ENCODE data around the gene NPDC1. TPM values are rescaled to one million over a fixed set of nuclear protein-coding genes. Genes with fewer than 3 reads are reported as not detected.

Gene NPDC1
- total and polyA plus RNA-seq, 2 donors (not counting 1 experiment from before 2014, with no cell fraction given): 0.17 to 0.19 TPM

GRCh38 chr9:137042751-137043727 is 2.9 kb downstream of the NPDC1 start:
- POLR2A ChIA-PET: interaction anchor here (0.7 kb wide), 1 partner anchor 197 kb away, joined by 3 read pairs; no protein-coding TSS in a partner anchor
- 86% methylated on average over 35 of the region's 36 CpGs for WGBS (ENCODE audit: insufficient coverage)
- Histone ChIP-seq H3K9ac (ENCODE audit: low read length) (no peak overlapping the region), H3K4me1 (ENCODE audit: control insufficient read depth in 2 of 2, insufficient read depth in 2 of 2, low read length in 2 of 2) (peaks cover 24 to 42% of the 10 kb centered on the region in 2 donors), H3K36me3 (replicated peaks in 1 of 2; ENCODE audit: control extremely low read depth in 1 of 2, control insufficient read depth in 1 of 2, extremely low read depth in 1 of 2, insufficient read depth in 2 of 2, low read length in 1 of 2) (no peaks in the 10 kb centered on the region), H3K4me3 (ENCODE audit: control extremely low read depth in 1 of 5, extremely low read depth in 1 of 5, insufficient read depth in 1 of 5, low read depth in 2 of 5, low read length in 4 of 5) (no peak overlapping the region), H3K79me2 (ENCODE audit: control insufficient read depth, insufficient read depth, low read length) (no peaks in the 10 kb centered on the region), H3K4me2 (replicated peaks; ENCODE audit: low read depth, low read length, poor library complexity, severe bottlenecking) (no peak overlapping the region), H2AFZ (ENCODE audit: insufficient read depth, low read depth, low read length, poor library complexity, severe bottlenecking) (no peak overlapping the region), H4K20me1 (ENCODE audit: control insufficient read depth, insufficient read depth, low read length, poor library complexity, severe bottlenecking) (peaks cover 5% of the 10 kb centered on the region), H3K27ac (ENCODE audit: low read length in 2 of 2) (no peak overlapping the region), H3K9me3 (ENCODE audit: control extremely low read depth in 1 of 3, control insufficient read depth in 2 of 3, insufficient read depth in 1 of 3, low read length in 2 of 3) (peaks cover 0 to 33% (median 0%) of the 10 kb centered on the region in 3 donors), H3K27me3 (replicated peaks in 1 of 4; ENCODE audit: control extremely low read depth in 1 of 4, control insufficient read depth in 3 of 4, insufficient read depth in 4 of 4, low read length in 3 of 4) (peaks cover 0 to 56% (median 37%) of the 10 kb centered on the region in 4 experiments)
- Mint-ChIP-seq H3K27me3 (peaks cover 9% of the 10 kb centered on the region), H3K4me1 (peaks cover 10% of the 10 kb centered on the region), H3K9me3 (ENCODE audit: insufficient read depth) (no peaks in the 10 kb centered on the region), H3K4me3 (no peak overlapping the region), H3K27ac (no peak overlapping the region)
- ATAC-seq (ENCODE audit: low read depth) (no peak), DNase-seq (no peak)
- TF ChIP-seq EZH2 (IDR thresholded peaks at IDR 0.05; ENCODE audit: borderline replicate concordance, insufficient read depth, low read depth, low read length, poor library complexity, severe bottlenecking) (no peak), CTCF (IDR thresholded peaks at IDR 0.05) (no peak)
- CTCF ChIA-PET: interaction anchor here (0.7 to 2.4 kb wide), 3 partner anchors 14 to 349 kb away, joined by 4 to 12 read pairs (median 4); partner anchors contain the start of gene ABCA2
- intact Hi-C loops (cut with micrococcal nuclease): no loop called here

- Mint-ChIP-seq H3K27ac (no peak overlapping the region), H3K27me3 (peaks cover 9% of the 10 kb centered on the region), H3K9me3 (ENCODE audit: insufficient read depth) (no peaks in the 10 kb centered on the region), H3K4me3 (no peak overlapping the region), H3K4me1 (peaks cover 6% of the 10 kb centered on the region)
- H3K79me2 ChIP-seq (ENCODE audit: control insufficient read depth, insufficient read depth, low read length): no peaks in the 10 kb centered on the region
- WGBS (ENCODE audit: insufficient coverage): 96% methylated on average over 5 of the region's 16 CpGs
- no peak overlapping the region for H3K9ac ChIP-seq (ENCODE audit: low read length)
- H3K27me3 ChIP-seq (replicated peaks in 1 of 4; ENCODE audit: control extremely low read depth in 1 of 4, control insufficient read depth in 3 of 4, insufficient read depth in 4 of 4, low read length in 3 of 4): peaks cover 0 to 43% (median 21%) of the 10 kb centered on the region in 4 experiments
- no peak overlapping the region for H3K4me2 ChIP-seq (replicated peaks; ENCODE audit: low read depth, low read length, poor library complexity, severe bottlenecking)
- no peak for DNase-seq
- no peaks in the 10 kb centered on the region for H3K36me3 ChIP-seq (replicated peaks in 1 of 2; ENCODE audit: control extremely low read depth in 1 of 2, control insufficient read depth in 1 of 2, extremely low read depth in 1 of 2, insufficient read depth in 2 of 2, low read length in 1 of 2)
- POLR2A ChIA-PET: no interaction called here
- no peak overlapping the region for H2AFZ ChIP-seq (ENCODE audit: insufficient read depth, low read depth, low read length, poor library complexity, severe bottlenecking)
- CTCF ChIA-PET: no interaction called here
- H4K20me1 ChIP-seq (ENCODE audit: control insufficient read depth, insufficient read depth, low read length, poor library complexity, severe bottlenecking): peaks cover 1% of the 10 kb centered on the region
- no peak for ATAC-seq (ENCODE audit: low read depth)
- H3K4me3 ChIP-seq (ENCODE audit: control extremely low read depth in 1 of 5, extremely low read depth in 1 of 5, insufficient read depth in 1 of 5, low read depth in 2 of 5, low read length in 4 of 5): no peak overlapping the region
- H3K9me3 ChIP-seq (ENCODE audit: control extremely low read depth in 1 of 3, control insufficient read depth in 2 of 3, insufficient read depth in 1 of 3, low read length in 2 of 3): peaks cover 0 to 22% (median 0%) of the 10 kb centered on the region in 3 donors
- intact Hi-C loops (cut with micrococcal nuclease): no loop called here
- no peak for TF ChIP-seq EZH2 (IDR thresholded peaks at IDR 0.05; ENCODE audit: borderline replicate concordance, insufficient read depth, low read depth, low read length, poor library complexity, severe bottlenecking)
- H3K4me1 ChIP-seq (ENCODE audit: control insufficient read depth in 2 of 2, insufficient read depth in 2 of 2, low read length in 2 of 2): peaks cover 17 to 25% of the 10 kb centered on the region in 2 donors
- H3K27ac ChIP-seq (ENCODE audit: low read length in 2 of 2): no peak overlapping the region
These were observed 4.9 kb downstream of the NPDC1 start for GRCh38 chr9:137041124-137041523.

Measured in B cell (primary cell).